PC-9 (cell line): ENCODE measurements around the gene OR8G5. TPM values are rescaled to one million over a fixed set of nuclear protein-coding genes. Genes with fewer than 3 reads are reported as not detected.
"Not testable (repeated sequence)": the region's sequence is repeated elsewhere in the genome, so short reads cannot be mapped to it uniquely, and the experiment has no call there.

Experiments
- BruUV-seq: library from RNA; stranded (reverse); fragments of 400-500 nt; replicated peaks from 2 replicates; lab custom pipeline; 2021; lab: Mats Ljungman, UMichigan
- CTCF ChIA-PET: fragments of 300-600 bp; sonication (Branson Sonifier 250); formaldehyde crosslinking; loops from one replicate; lab custom pipeline; 2022; ENCODE audit warnings: antibody characterized with exemption; lab: Charles Lee
- POLR2A ChIA-PET: fragments of 300-600 bp; sonication (Branson Sonifier 250); formaldehyde crosslinking; loops from one replicate; lab custom pipeline; 2022; ENCODE audit warnings: antibody characterized with exemption; ENCODE audit not compliant: unreplicated experiment; lab: Charles Lee
- DNase-seq, 2 experiments: peaks; one replicate each; pipeline versions ENCODE4 v3.0.0 to v3.0.0-alpha.2; 2015 to 2022; ENCODE audit warnings: mixed read lengths in 1 of 2
- H2AFZ ChIP-seq: fragments of 200-600 bp; sonication (generic); 2 replicates; pipeline ENCODE4 v1.8.1; 2017; ENCODE audit warnings: antibody characterized with exemption
- H3F3A ChIP-seq: fragments of 200-600 bp; sonication (generic); 2 replicates; pipeline ENCODE4 v1.8.1; 2017; ENCODE audit warnings: antibody characterized with exemption, mild to moderate bottlenecking, low read depth; ENCODE audit not compliant: insufficient read depth
- H3K27ac ChIP-seq: fragments of 200-600 bp; sonication (generic); 2 replicates; pipeline ENCODE4 v1.6.1; 2016; ENCODE audit warnings: mixed run types
- H3K27me3 ChIP-seq: fragments of 200-600 bp; sonication (generic); 2 replicates; pipeline ENCODE4 v1.6.1; 2016; ENCODE audit warnings: low read depth, mixed run types; ENCODE audit not compliant: insufficient read depth
- H3K36me3 ChIP-seq: fragments of 200-600 bp; sonication (generic); 2 replicates; pipeline ENCODE4 v1.6.1; 2016; ENCODE audit warnings: low read depth, mixed run types
- H3K4me1 ChIP-seq: fragments of 200-600 bp; sonication (generic); replicated peaks from 2 replicates; pipeline ENCODE4 v1.6.1; 2016; ENCODE audit warnings: mixed run types; ENCODE audit not compliant: insufficient read depth
- H3K4me2 ChIP-seq: fragments of 200-600 bp; sonication (generic); 2 replicates; pipeline ENCODE4 v1.6.1; 2017; ENCODE audit warnings: mixed run types
- H3K4me3 ChIP-seq: fragments of 200-600 bp; sonication (generic); 2 replicates; pipeline ENCODE4 v1.6.1; 2016; ENCODE audit warnings: mixed run types
- H3K79me2 ChIP-seq: fragments of 200-600 bp; sonication (generic); 2 replicates; pipeline ENCODE4 v1.6.1; 2017; ENCODE audit warnings: low read depth, mixed run types
- H3K9me2 ChIP-seq: fragments of 200-600 bp; sonication (generic); 2 replicates; pipeline ENCODE4 v1.8.1; 2017; ENCODE audit warnings: mild to moderate bottlenecking; ENCODE audit not compliant: insufficient read depth
- H3K9me3 ChIP-seq: fragments of 200-600 bp; sonication (generic); 2 replicates; pipeline ENCODE4 v1.8.1; 2016; ENCODE audit warnings: low read depth; ENCODE audit not compliant: insufficient read depth
- H4K20me1 ChIP-seq: fragments of 200-600 bp; sonication (generic); 2 replicates; pipeline ENCODE4 v1.8.1; 2017; ENCODE audit not compliant: insufficient read depth
- CTCF ChIP-seq: fragments of 200-600 bp; sonication (generic); conservative IDR thresholded peaks from 2 replicates; pipeline ENCODE4 v1.6.1; 2017; ENCODE audit warnings: mixed run types, antibody characterized with exemption, mild to moderate bottlenecking, moderate library complexity
- EZH2 ChIP-seq: fragments of 200-600 bp; sonication (generic); IDR thresholded peaks from 2 replicates; pipeline ENCODE4 v1.8.0; 2017; ENCODE audit warnings: antibody characterized with exemption, low read depth
- intact Hi-C: fragments of 100-400 bp; cut with micrococcal nuclease; formaldehyde crosslinking; loops from one replicate; pipeline ENCODE4 v1.10.0; 2022; ENCODE audit not compliant: unreplicated experiment
- total RNA-seq: library from RNA; stranded (reverse); gene quantifications from 2 replicates; pipeline ENCODE4 v1.2.3, GENCODE V29; 2021

OR8G5 gene
- total RNA-seq, 1 experiment from 2014 or later = not detected

GRCh38 chr11:124240621-124241397 lies 15.4 kb upstream of the OR8G5 start, which contains the start of gene OR8G1:
TSS of gene OR8G1 (plus strand) at chr11:124241095. CDS start at chr11:124249676, 8,581 bp downstream.
- no TSS peak for BruUV-seq
- H3K27me3 ChIP-seq = no peaks in the 10 kb centered on the region
- H3K4me3 ChIP-seq = no peak within 1 kb of the TSS
- H2AFZ ChIP-seq = no peak within 1 kb of the TSS
- no peak for DNase-seq
- TF ChIP-seq CTCF = no peak
- no peak for TF ChIP-seq EZH2
- H3K27ac ChIP-seq = no peak within 1 kb of the TSS
- no peaks in the 10 kb centered on the region for H4K20me1 ChIP-seq
- H3K79me2 ChIP-seq = no peaks in the 10 kb centered on the region
- no peaks in the 10 kb centered on the region for H3K4me1 ChIP-seq
- no peaks in the 10 kb centered on the region for H3K36me3 ChIP-seq
- no peaks in the 10 kb centered on the region for H3F3A ChIP-seq
- H3K9me2 ChIP-seq = no peaks in the 10 kb centered on the region
- intact Hi-C loops = no loop called here
- ChIA-PET CTCF (no interaction called here), POLR2A (no interaction called here)
- H3K4me2 ChIP-seq = no peak within 1 kb of the TSS
- H3K9me3 ChIP-seq = no peaks in the 10 kb centered on the region

- H3K27ac ChIP-seq, H3K9me2 ChIP-seq, POLR2A ChIA-PET, H3K36me3 ChIP-seq, H3K79me2 ChIP-seq, DNase-seq, CTCF ChIA-PET, H2AFZ ChIP-seq, H3K9me3 ChIP-seq, H3K4me3 ChIP-seq, H3F3A ChIP-seq, intact Hi-C loops, H4K20me1 ChIP-seq, H3K4me2 ChIP-seq, BruUV-seq, H3K4me1 ChIP-seq, H3K27me3 ChIP-seq: not testable (repeated sequence)
Observed at GRCh38 chr11:124249869-124250268, 6.3 kb upstream of the OR8G5 start.

GRCh38 chr11:124265041-124265440 lies 8.9 kb downstream of the OR8G5 start:
- H3K9me2 ChIP-seq, H4K20me1 ChIP-seq, H3K36me3 ChIP-seq, H2AFZ ChIP-seq, DNase-seq, H3K9me3 ChIP-seq, H3K79me2 ChIP-seq, H3K4me1 ChIP-seq, H3K27ac ChIP-seq, BruUV-seq, H3K4me3 ChIP-seq, H3K4me2 ChIP-seq, intact Hi-C loops, CTCF ChIA-PET, H3K27me3 ChIP-seq, H3F3A ChIP-seq: not testable (repeated sequence)
- POLR2A ChIA-PET = interaction anchor here (0.6 kb wide), 1 partner anchor 93 kb away, joined by 9 read pairs; no protein-coding TSS in a partner anchor

- H3K36me3 ChIP-seq, H3F3A ChIP-seq, BruUV-seq, POLR2A ChIA-PET, H4K20me1 ChIP-seq, H3K9me2 ChIP-seq, intact Hi-C loops, H3K4me2 ChIP-seq, H3K4me3 ChIP-seq, CTCF ChIA-PET, H3K79me2 ChIP-seq, H3K27me3 ChIP-seq, H3K9me3 ChIP-seq, H3K4me1 ChIP-seq, H3K27ac ChIP-seq, H2AFZ ChIP-seq, DNase-seq: not testable (repeated sequence)
Observed at GRCh38 chr11:124270886-124271285, 14.7 kb downstream of the OR8G5 start.
